GM19043 (cell line): ENCODE results near the gene CLIP4.

Experiments used
- ATAC-seq: cut with Tn5 transposase; IDR thresholded peaks from one replicate; pipeline ENCODE4 v1.9.1; 2021; ENCODE audit warnings: low read depth; ENCODE audit not compliant: unreplicated experiment

Gene CLIP4

GRCh38 chr2:29236074-29236473 lies 120.9 kb downstream of the CLIP4 start:
- no peak for ATAC-seq

- no peak for ATAC-seq
These were observed 123.3 kb downstream of the CLIP4 start for GRCh38 chr2:29238497-29238896.
